Ectodermal cell (in vitro differentiated cells): ENCODE data around the gene FITM1.

ENCODE experiments used
- H3K27ac ChIP-seq: 2 replicates; pipeline ENCODE4 v1.7.0; 2013; ENCODE audit warnings: mild to moderate bottlenecking, low read depth, low read length; ENCODE audit not compliant: insufficient read depth, poor library complexity, severe bottlenecking
- H3K27me3 ChIP-seq: 2 replicates; pipeline ENCODE4 v1.7.0; 2013; ENCODE audit warnings: mild to moderate bottlenecking, low read length; ENCODE audit not compliant: insufficient read depth, control insufficient read depth, poor library complexity, severe bottlenecking
- H3K36me3 ChIP-seq: one replicate; pipeline ENCODE4 v1.7.0; 2013; ENCODE audit warnings: low read length; ENCODE audit not compliant: control insufficient read depth, insufficient read depth
- H3K4me1 ChIP-seq: one replicate; pipeline ENCODE4 v1.7.0; 2013; ENCODE audit warnings: low read length; ENCODE audit not compliant: control insufficient read depth, insufficient read depth
- H3K4me3 ChIP-seq: 2 replicates; pipeline ENCODE4 v1.7.0; 2013; ENCODE audit warnings: low read depth, low read length, control low read depth; ENCODE audit not compliant: insufficient read depth
- H3K9me3 ChIP-seq: 2 replicates; pipeline ENCODE4 v1.7.0; 2013; ENCODE audit warnings: mild to moderate bottlenecking, low read length, moderate library complexity; ENCODE audit not compliant: control insufficient read depth
- WGBS, 2 experiments: methylation state at CpG; one replicate each; pipeline ENCODE4 v1.1.7; 2013; ENCODE audit warnings: missing lambda C conversion rate in 2 of 2; 5-methylcytosine and 5-hydroxymethylcytosine counted together

Gene FITM1

GRCh38 chr14:24177041-24177825 lies 46.8 kb downstream of the FITM1 start:
- no peaks in the 10 kb centered on the region for H3K9me3 ChIP-seq
- H3K36me3 ChIP-seq, result peaks cover 21% of the 10 kb centered on the region
- H3K4me1 ChIP-seq, result peaks cover 6% of the 10 kb centered on the region
- 89 to 94% methylated on average over 12 of the region's 12 CpGs for WGBS, 2 experiments
- H3K27ac ChIP-seq, result no peak overlapping the region
- H3K4me3 ChIP-seq, result no peak overlapping the region
- no peaks in the 10 kb centered on the region for H3K27me3 ChIP-seq

- Histone ChIP-seq H3K4me1 (peaks cover under 1% of the 10 kb centered on the region), H3K9me3 (no peaks in the 10 kb centered on the region), H3K36me3 (peaks cover 21% of the 10 kb centered on the region), H3K4me3 (no peak overlapping the region), H3K27me3 (no peaks in the 10 kb centered on the region), H3K27ac (no peak overlapping the region)
- 95 to 96% methylated on average over 14 of the region's 14 CpGs for WGBS, 2 experiments
These were observed 47.4 kb downstream of the FITM1 start for GRCh38 chr14:24177891-24178290.

GRCh38 chr14:24178399-24179178 lies 48.1 kb downstream of the FITM1 start:
- H3K27me3 ChIP-seq, result no peaks in the 10 kb centered on the region
- 91 to 95% methylated on average over 12 of the region's 12 CpGs for WGBS, 2 experiments
- H3K4me1 ChIP-seq, result no peaks in the 10 kb centered on the region
- H3K36me3 ChIP-seq, result peaks cover 21% of the 10 kb centered on the region
- H3K4me3 ChIP-seq, result no peak overlapping the region
- H3K9me3 ChIP-seq, result no peaks in the 10 kb centered on the region
- no peak overlapping the region for H3K27ac ChIP-seq

- H3K36me3 ChIP-seq, result peaks cover 21% of the 10 kb centered on the region
- H3K4me1 ChIP-seq, result no peaks in the 10 kb centered on the region
- H3K9me3 ChIP-seq, result no peaks in the 10 kb centered on the region
- H3K27ac ChIP-seq, result no peak overlapping the region
- WGBS, 2 experiments, result 93 to 94% methylated on average over 14 of the region's 14 CpGs
- no peak overlapping the region for H3K4me3 ChIP-seq
- no peaks in the 10 kb centered on the region for H3K27me3 ChIP-seq
These were observed 49.0 kb downstream of the FITM1 start for GRCh38 chr14:24179294-24179960.

GRCh38 chr14:24179961-24180796 lies 49.7 kb downstream of the FITM1 start:
- 93 to 95% methylated on average over 18 of the region's 18 CpGs for WGBS, 2 experiments
- peaks cover 21% of the 10 kb centered on the region for H3K36me3 ChIP-seq
- no peak overlapping the region for H3K27ac ChIP-seq

GRCh38 chr14:24181371-24182077 lies 51.1 kb downstream of the FITM1 start:
- Histone ChIP-seq H3K36me3 (peaks cover 30% of the 10 kb centered on the region), H3K27ac (no peak overlapping the region), H3K9me3 (no peaks in the 10 kb centered on the region), H3K4me1 (no peaks in the 10 kb centered on the region), H3K4me3 (no peak overlapping the region), H3K27me3 (no peaks in the 10 kb centered on the region)
- WGBS, 2 experiments, result 94 to 96% methylated on average over 19 of the region's 19 CpGs

More at GRCh38 chr14:24179961-24180796, 49.7 kb downstream of the FITM1 start:
- no peak overlapping the region for H3K4me3 ChIP-seq
- H3K4me1 ChIP-seq, result no peaks in the 10 kb centered on the region
- no peaks in the 10 kb centered on the region for H3K9me3 ChIP-seq
- H3K27me3 ChIP-seq, result no peaks in the 10 kb centered on the region
